AML-193 (cell line): ENCODE measurements around the gene MECR.

Experiments
- DNase-seq, 2 experiments: peaks; one replicate each; lab custom pipeline; 2025; lab: John Stamatoyannopoulos, UW

MECR gene

DNA sequence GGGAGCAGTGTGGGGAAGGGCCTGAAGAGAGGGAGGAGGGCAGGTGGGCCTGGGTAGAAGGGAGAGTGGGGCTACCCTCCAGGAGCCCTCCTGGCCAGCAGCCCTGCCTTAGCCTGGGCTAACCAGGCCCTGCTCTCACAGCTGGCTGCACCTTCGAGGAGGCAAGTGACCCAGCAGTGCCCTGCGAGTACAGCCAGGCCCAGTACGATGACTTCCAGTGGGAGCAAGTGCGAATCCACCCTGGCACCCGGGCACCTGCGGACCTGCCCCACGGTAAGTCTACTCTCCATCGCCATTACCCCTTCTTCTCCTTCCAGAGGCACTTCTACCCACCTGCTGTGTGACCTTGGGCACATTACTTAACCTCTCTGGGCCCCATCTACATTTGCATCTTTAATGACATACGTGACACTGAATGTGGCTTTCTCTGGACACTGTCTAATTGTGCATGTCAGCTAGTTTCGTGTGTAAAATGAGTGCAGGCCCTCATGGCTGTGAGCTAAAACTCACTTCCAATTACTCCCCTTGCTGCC, 24.5 kb upstream of the MECR start:
- no peak for DNase-seq

- no peak for DNase-seq
Observed at GRCh38 chr1:29254346-29254745, 23.6 kb upstream of the MECR start.

- no peak for DNase-seq
Observed at GRCh38 chr1:29253180-29253579, 22.4 kb upstream of the MECR start.

DNA sequence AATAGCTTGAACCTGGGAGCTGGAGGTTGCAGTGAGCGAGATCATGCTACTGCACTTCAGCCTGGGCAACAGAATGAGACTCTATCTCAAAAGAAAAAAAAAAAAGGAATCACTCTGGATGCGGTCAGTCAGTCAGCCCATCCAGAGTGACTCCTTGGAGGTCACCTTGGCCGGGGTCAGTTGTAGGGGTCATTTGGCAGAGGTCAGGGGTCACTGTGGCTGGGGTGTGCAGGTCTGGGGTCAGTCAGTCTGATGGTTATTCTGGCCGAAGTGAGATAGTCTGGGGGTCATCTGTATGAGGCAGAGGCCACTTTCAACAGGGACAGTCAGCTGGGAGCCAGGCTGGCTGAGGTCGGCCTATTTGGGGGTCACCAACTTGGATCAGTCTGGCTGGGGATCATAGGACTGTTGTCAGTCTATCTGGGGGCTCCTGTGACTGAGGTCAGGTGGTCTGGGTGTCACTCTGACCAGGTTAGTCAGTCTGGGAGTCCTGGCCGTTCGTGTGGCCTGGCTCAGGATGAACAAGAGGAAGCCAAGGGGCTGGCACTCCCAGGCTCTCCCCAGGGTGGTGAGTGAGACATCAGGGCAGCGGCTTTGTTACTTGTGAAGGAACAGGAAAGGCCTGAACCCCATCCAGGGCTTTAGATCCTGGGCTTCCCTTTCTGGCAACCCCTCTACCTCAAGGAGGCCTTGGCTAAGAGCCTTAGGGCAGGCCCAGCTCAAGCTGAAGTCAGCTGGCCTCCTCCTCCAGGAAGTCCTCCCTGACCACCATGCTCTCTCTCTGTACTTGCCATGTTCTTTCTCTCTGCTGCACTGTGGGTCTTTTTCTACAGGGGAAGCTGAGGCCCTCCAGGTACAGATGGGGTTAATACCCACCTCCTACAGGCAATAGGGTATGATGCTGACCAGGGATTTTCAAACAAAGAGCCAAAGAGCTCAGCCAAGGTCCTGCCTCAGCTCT, 20.7 kb upstream of the MECR start:
- DNase-seq = no peak

DNA sequence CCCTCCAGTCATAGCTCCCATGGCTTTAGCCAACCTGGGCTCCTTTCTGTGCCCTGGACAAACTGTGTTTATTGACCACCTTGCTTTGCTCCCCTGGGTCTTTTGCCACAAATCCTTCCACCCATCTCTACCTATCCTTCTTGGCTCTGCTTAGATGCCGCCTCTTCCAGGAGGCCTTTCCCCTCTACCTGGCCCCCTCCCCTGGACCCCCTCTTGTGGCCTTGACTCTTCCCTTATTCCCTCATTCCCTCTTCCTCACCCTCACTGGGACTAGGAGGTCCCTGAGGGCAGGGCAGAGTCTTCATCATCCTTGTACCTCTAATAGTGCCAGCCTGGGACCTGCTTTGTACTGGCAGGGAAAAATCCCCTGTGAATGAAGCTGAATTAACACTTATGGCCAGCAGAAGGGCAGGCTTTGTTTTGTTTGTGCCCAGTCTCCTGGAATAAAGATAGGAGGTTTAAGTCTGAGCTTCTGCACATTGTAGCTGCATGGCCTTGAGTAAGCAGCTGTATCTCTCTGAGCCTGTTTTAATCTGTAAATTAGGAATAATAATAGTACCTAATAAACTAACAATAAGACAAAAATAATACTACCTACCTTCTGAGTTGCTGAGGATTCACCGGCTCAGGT, 19.3 kb upstream of the MECR start:
- DNase-seq = no peak

DNA sequence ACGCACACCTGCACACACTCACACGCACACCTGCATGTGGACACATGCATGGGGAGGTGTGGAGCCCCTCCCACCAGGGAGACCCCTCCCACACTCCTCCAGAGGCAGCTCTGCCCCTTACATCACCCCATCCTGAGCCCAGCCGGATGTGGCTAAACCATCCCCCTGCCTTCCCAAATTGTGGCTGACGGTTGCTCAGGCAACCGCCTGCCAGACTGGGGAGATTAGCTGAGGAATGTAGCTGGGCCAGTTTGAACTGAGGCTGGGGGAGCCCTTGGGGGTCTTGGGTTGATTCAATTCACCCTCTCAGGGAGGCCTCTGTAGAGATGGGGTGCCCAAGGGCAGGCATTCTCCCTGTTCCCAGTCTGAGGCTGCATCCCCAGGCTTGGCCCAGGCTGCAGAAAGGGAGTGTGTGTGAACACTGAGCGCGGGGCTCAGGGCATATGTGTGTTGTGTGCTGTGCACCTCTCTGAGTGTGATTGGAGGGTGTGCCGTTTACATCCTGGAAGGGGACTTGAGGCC, 18.5 kb upstream of the MECR start:
- no peak for DNase-seq

- no peak for DNase-seq
Observed at GRCh38 chr1:29248409-29248808, 17.7 kb upstream of the MECR start.

DNA sequence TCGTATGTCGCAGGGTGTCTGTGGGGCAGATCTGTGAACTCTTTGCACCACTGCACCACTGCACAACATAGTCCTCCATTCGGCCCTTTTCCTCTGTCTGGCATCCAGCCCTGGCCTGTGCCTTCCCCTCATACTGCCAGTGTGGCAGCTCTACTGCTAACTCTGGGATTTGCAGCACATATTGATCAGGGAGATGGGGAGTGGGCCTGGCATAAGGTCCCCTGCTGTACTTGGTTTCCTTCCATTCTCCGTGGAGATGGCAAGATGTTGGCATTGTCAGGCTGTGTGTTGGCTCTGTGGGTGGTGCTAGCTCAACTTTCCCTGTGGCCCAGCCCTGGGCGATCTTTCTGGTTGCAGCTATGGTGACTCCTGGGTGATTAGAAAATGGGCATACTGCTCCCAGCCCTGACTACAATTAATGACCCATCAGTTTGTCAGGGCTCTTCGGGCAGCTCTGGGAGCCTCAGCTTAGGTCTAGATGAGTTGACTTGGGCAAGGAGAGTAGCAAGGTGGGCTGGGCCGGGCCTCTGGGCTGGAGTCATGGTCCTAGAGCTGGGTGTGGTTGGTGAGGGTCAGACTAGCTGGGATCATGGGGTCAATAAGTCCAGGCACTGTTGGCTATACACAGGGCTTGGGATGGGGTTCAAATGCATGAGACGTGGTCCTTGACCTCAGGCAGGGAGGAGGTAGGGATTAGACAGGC, 17.0 kb upstream of the MECR start:
- no peak for DNase-seq

- no peak for DNase-seq
Observed at GRCh38 chr1:29247044-29247443, 16.3 kb upstream of the MECR start.

GRCh38 chr1:29245876-29246275, 15.1 kb upstream of the MECR start:
- DNase-seq = peak in 1 of 2 experiments; percentile 28

DNA sequence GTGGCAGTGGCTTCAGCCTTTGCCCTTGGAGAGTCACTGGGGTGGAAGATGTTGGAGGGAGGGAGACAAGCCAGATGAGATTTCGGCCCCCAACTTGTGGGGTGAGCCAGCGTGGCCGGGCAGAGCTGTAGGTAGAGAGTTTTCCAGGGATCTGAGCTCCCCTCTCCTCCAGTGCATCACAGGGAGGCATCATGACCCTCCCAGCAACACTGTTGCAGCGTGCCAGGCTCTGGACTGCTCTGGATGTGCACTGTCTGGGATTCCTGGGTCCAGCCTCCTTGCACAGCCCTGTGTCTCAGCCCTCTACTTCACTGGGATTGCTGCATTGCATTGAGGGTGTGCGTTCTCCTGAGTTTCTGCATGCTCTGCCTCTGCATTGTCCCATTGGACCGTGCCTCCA, 14.5 kb upstream of the MECR start:
- DNase-seq = no peak

- DNase-seq = no peak
Observed at GRCh38 chr1:29243871-29244200, 13.1 kb upstream of the MECR start.

GRCh38 chr1:29243023-29243870, 12.5 kb upstream of the MECR start:
- DNase-seq = no peak

DNA sequence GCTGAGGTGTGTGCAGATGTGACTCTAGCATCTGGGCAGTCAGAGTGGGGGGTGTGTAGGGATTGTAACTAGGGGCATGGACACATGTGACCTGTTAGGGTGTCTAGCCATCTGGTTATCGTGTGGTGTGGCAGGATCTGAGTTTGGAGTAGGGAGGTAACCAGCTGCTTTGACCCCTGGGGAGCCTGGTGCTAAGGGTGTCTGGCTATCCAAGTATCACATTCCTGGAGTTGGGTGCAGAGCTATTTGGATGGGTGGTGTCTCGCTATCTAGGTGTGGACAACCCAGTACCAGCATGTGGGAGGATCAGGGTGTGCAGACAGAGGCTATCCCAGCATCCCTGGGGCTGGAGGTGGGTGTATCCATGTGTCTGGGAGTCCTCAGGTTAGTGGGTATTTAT, 10.3 kb upstream of the MECR start:
- DNase-seq = no peak

GRCh38 chr1:29240400-29240837, 9.7 kb upstream of the MECR start:
- no peak for DNase-seq

DNA sequence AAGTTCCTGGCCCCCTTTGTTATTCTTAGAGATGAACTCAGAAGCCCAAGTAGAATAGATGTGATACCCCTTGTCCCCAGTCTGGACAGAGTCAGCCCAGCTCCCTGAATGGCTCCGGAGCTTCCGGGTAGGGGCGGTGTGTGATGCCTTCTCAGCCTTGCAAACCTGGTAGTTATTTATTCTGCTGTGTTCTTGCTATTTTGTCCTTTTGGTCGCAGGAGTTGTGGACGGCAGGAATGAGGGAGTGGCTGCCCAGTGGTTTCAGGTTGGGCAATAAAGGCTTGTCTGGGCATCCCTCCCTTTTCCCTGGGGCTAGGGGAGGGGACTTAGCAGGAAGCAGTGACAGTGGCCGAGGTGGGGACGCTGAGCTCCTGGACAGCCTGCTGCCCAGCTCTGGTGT, 8.4 kb upstream of the MECR start:
- no peak for DNase-seq

DNA sequence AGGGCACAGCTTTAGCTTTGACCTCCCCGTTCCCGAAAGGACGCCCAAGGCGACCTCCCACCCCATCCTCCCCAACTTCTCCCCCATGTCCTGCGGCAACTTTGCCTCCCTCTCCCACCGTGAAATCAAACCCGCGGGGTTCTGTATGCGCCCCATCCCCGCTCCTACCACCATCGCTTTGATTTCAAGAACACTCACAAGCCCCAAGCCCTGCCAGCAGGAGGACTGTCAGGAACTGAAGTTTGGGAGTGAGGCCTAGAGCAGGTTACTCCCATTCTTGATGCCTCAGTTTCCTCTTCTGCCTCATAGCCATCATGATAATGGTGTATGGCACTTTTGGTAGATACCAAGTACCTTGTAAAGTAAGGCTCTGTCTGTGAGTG, 7.9 kb upstream of the MECR start:
- DNase-seq = no peak

GRCh38 chr1:29237852-29238619, 7.3 kb upstream of the MECR start:
- DNase-seq = no peak

GRCh38 chr1:29237129-29237821, 6.5 kb upstream of the MECR start:
- DNase-seq = no peak

GRCh38 chr1:29236712-29237128, 6.0 kb upstream of the MECR start:
- DNase-seq = no peak
